ENCODE results near the gene IDH2.

IDH2 gene

GRCh38 chr15:90083419-90083818 is 18.8 kb downstream of the IDH2 start:
- no peak overlapping the region for H3K4me3 ChIP-seq (ENCODE audit: low read depth, low read length)
- no peak overlapping the region for H3K27ac ChIP-seq
- TF ChIP-seq CTCF (IDR thresholded peaks at IDR 0.05; ENCODE audit: low read depth, low read length, missing control alignments): no peak
- DNase-seq: no peak
- no peaks in the 10 kb centered on the region for H3K27me3 ChIP-seq (replicated peaks)
- H3K36me3 ChIP-seq (replicated peaks): peaks cover 26% of the 10 kb centered on the region
- in situ Hi-C loops (cut with HindIII; ENCODE audit: low pct_ligation_motif_present, low sequenced_read_pairs): no loop called here

- no peak for TF ChIP-seq CTCF (IDR thresholded peaks at IDR 0.05; ENCODE audit: low read depth, low read length, missing control alignments)
- H3K27me3 ChIP-seq (replicated peaks): no peaks in the 10 kb centered on the region
- in situ Hi-C loops (cut with HindIII; ENCODE audit: low pct_ligation_motif_present, low sequenced_read_pairs): no loop called here
- H3K27ac ChIP-seq: no peak overlapping the region
- H3K36me3 ChIP-seq (replicated peaks): peaks cover 19% of the 10 kb centered on the region
- no peak overlapping the region for H3K4me3 ChIP-seq (ENCODE audit: low read depth, low read length)
- DNase-seq: no peak
Observed at GRCh38 chr15:90082140-90082715, 20.0 kb downstream of the IDH2 start.

- Histone ChIP-seq H3K27me3 (replicated peaks) (no peaks in the 10 kb centered on the region), H3K4me3 (ENCODE audit: low read depth, low read length) (no peak overlapping the region), H3K36me3 (replicated peaks) (peaks cover 16% of the 10 kb centered on the region), H3K27ac (no peak overlapping the region)
- in situ Hi-C loops (cut with HindIII; ENCODE audit: low pct_ligation_motif_present, low sequenced_read_pairs): no loop called here
- DNase-seq: no peak
- no peak for TF ChIP-seq CTCF (IDR thresholded peaks at IDR 0.05; ENCODE audit: low read depth, low read length, missing control alignments)
Observed at GRCh38 chr15:90080818-90081393, 21.4 kb downstream of the IDH2 start.

- H3K27ac ChIP-seq: no peak overlapping the region
- H3K27me3 ChIP-seq (replicated peaks): no peaks in the 10 kb centered on the region
- in situ Hi-C loops (cut with HindIII; ENCODE audit: low pct_ligation_motif_present, low sequenced_read_pairs): no loop called here
- H3K36me3 ChIP-seq (replicated peaks): peaks cover 20% of the 10 kb centered on the region
- no peak overlapping the region for H3K4me3 ChIP-seq (ENCODE audit: low read depth, low read length)
- DNase-seq: no peak
- no peak for TF ChIP-seq CTCF (IDR thresholded peaks at IDR 0.05; ENCODE audit: low read depth, low read length, missing control alignments)
Observed at GRCh38 chr15:90080458-90080755, 21.9 kb downstream of the IDH2 start.

- Histone ChIP-seq H3K27ac (no peak overlapping the region), H3K4me3 (ENCODE audit: low read depth, low read length) (no peak overlapping the region), H3K27me3 (replicated peaks) (no peaks in the 10 kb centered on the region), H3K36me3 (replicated peaks) (peaks cover 19% of the 10 kb centered on the region)
- in situ Hi-C loops (cut with HindIII; ENCODE audit: low pct_ligation_motif_present, low sequenced_read_pairs): no loop called here
- TF ChIP-seq CTCF (IDR thresholded peaks at IDR 0.05; ENCODE audit: low read depth, low read length, missing control alignments): no peak
- DNase-seq: no peak
Observed at GRCh38 chr15:90079619-90080457, 22.4 kb downstream of the IDH2 start.

Measured in brain microvascular endothelial cell (primary cell).